A549 (cell line): ENCODE data around the gene APOD.
"Not testable (repeated sequence)": the region's sequence is repeated elsewhere in the genome, so short reads cannot be mapped to it uniquely, and the experiment has no call there.

Experiments used
- CEBPB ChIP-seq, 2 experiments: fragments of >200 bp in 1 of 2; sonication (Bioruptor Twin) in 1 of 2; formaldehyde crosslinking in 1 of 2; IDR thresholded peaks; 2 replicates each; pipeline ENCODE4 v1.6.1; 2012 to 2016
- ESRRA ChIP-seq: fragments of 150-350 bp; IDR thresholded peaks from 2 replicates; pipeline ENCODE4 v1.6.1; 2014; ENCODE audit warnings: mild to moderate bottlenecking, low read length, borderline replicate concordance
- FOSL2 ChIP-seq, 2 experiments: fragments of 450-650 bp in 1 of 2; fragments of >200 bp in 1 of 2; sonication (Bioruptor Twin) in 1 of 2; formaldehyde crosslinking; IDR thresholded peaks; 2 replicates each; pipeline versions ENCODE4 v1.5.0 to v1.6.1; 2016 to 2020; ENCODE audit warnings: mild to moderate bottlenecking in 1 of 2, moderate library complexity in 1 of 2
- HDAC2 ChIP-seq: fragments of 200-600 bp; sonication (generic); IDR thresholded peaks from 2 replicates; pipeline ENCODE4 v1.6.1; 2016
- HOXA7 ChIP-seq: fragments of 250-450 bp; sonication (Bioruptor Pico); IDR thresholded peaks from 2 replicates; pipeline ENCODE4 v1.5.0; 2020; ENCODE audit warnings: mild to moderate bottlenecking, moderate library complexity
- KDM1A ChIP-seq: fragments of 200-600 bp; sonication (generic); IDR thresholded peaks from 2 replicates; pipeline ENCODE4 v1.6.1; 2016; ENCODE audit warnings: low read depth, mild to moderate bottlenecking
- POLR2A ChIP-seq: IDR thresholded peaks from 2 replicates; pipeline ENCODE4 v1.6.1; 2012; ENCODE audit warnings: mild to moderate bottlenecking, low read length
- RAD21 ChIP-seq, 2 experiments: fragments of >200 bp in 1 of 2; sonication (Bioruptor Twin) in 1 of 2; formaldehyde crosslinking in 1 of 2; IDR thresholded peaks in 1 of 2; conservative IDR thresholded peaks in 1 of 2; 2 replicates in 1 of 2; 3 replicates in 1 of 2; pipeline ENCODE4 v1.6.1; 2012 to 2018; ENCODE audit warnings: inconsistent platforms in 1 of 2
- SMC3 ChIP-seq: fragments of >200 bp; sonication (Bioruptor Twin); formaldehyde crosslinking; IDR thresholded peaks from 3 replicates; pipeline ENCODE4 v1.6.1; 2018; ENCODE audit warnings: inconsistent platforms
- TP53 ChIP-seq: fragments of 250-450 bp; sonication (Bioruptor Pico); IDR thresholded peaks from 2 replicates; pipeline ENCODE4 v1.5.0; 2021; ENCODE audit warnings: mild to moderate bottlenecking, moderate library complexity
- TF ChIP-seq, protein P1 (sequence below): fragments of >200 bp; sonication (Bioruptor Twin); formaldehyde crosslinking; IDR thresholded peaks from 3 replicates; pipeline ENCODE4 v1.5.1; 2016
- TF ChIP-seq, protein P2 (sequence below): IDR thresholded peaks from 2 replicates; pipeline ENCODE4 v1.6.1; 2012
- TF ChIP-seq, protein P3 (sequence below): fragments of 250-450 bp; sonication (Bioruptor Pico); IDR thresholded peaks from 2 replicates; pipeline ENCODE4 v1.5.0; 2021; ENCODE audit warnings: mild to moderate bottlenecking, moderate library complexity, borderline replicate concordance
- TF ChIP-seq, protein P4 (sequence below): fragments of >200 bp; sonication (Bioruptor Twin); formaldehyde crosslinking; IDR thresholded peaks from 3 replicates; pipeline ENCODE4 v1.6.1; 2016

DNA sequence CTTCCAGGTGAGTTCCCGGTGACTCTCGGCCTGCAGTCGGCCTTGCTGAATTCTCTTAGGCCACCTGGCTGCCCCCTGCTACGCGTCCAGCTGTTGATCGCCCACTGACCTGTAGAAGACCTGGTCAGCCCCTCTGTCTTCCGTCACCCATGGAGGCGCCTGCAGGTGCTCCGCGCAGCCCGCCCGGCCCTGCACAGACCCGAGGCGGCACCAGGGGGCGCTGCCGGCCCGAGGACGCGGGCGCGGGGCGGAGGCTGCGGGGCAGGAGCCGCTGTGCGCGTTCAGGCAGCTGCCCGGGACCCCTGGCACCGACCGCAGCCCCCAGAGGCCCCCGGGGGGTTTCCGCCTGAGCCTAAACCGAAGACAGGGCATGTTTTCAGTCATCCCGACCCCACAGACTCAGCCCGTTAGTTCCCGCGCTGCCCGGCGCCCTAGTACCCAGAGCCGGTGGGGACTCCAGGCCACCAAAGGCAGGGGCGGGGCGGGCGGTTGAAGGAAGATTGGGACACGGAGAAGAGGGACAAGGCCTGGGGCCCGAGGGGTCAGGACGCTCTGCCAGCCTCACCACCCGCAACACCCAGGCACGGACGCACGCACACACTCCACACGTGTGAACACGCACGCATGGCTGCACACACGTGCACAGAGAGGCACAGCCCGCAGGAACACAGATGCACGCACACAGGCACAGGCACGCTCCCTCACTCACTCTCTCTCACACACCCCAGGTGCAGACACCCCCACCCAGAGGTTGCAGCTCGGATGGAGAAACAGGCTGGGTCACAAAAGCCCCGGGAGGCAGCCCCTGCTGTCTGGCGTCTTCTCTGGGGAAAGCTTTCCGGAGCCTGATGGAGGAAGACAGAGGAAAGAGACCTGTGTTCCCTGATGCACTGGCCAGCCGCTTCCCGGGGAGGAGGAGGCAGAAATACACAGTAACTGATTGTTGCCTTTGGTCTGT is 41.1 kb upstream of the APOD start:
- TF ChIP-seq TP53 (CRISPR knock-in tag); FOSL2 (IDR thresholded peaks at IDR 0.05); FOSL2 (CRISPR knock-in tag; IDR thresholded peaks at IDR 0.05); POLR2A; SMC3; HOXA7 (CRISPR knock-in tag); RAD21 (conservative IDR thresholded peaks at IDR 0.05 in 1 of 2, IDR thresholded peaks at IDR 0.05 in 1 of 2); KDM1A; ESRRA; CEBPB (IDR thresholded peaks at IDR 0.05); HDAC2: not testable (repeated sequence)
- TF ChIP-seq, protein P1, sequence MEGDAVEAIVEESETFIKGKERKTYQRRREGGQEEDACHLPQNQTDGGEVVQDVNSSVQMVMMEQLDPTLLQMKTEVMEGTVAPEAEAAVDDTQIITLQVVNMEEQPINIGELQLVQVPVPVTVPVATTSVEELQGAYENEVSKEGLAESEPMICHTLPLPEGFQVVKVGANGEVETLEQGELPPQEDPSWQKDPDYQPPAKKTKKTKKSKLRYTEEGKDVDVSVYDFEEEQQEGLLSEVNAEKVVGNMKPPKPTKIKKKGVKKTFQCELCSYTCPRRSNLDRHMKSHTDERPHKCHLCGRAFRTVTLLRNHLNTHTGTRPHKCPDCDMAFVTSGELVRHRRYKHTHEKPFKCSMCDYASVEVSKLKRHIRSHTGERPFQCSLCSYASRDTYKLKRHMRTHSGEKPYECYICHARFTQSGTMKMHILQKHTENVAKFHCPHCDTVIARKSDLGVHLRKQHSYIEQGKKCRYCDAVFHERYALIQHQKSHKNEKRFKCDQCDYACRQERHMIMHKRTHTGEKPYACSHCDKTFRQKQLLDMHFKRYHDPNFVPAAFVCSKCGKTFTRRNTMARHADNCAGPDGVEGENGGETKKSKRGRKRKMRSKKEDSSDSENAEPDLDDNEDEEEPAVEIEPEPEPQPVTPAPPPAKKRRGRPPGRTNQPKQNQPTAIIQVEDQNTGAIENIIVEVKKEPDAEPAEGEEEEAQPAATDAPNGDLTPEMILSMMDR, result not testable (repeated sequence)
- TF ChIP-seq, protein P2, sequence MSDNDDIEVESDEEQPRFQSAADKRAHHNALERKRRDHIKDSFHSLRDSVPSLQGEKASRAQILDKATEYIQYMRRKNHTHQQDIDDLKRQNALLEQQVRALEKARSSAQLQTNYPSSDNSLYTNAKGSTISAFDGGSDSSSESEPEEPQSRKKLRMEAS, result not testable (repeated sequence)
- TF ChIP-seq, protein P3, sequence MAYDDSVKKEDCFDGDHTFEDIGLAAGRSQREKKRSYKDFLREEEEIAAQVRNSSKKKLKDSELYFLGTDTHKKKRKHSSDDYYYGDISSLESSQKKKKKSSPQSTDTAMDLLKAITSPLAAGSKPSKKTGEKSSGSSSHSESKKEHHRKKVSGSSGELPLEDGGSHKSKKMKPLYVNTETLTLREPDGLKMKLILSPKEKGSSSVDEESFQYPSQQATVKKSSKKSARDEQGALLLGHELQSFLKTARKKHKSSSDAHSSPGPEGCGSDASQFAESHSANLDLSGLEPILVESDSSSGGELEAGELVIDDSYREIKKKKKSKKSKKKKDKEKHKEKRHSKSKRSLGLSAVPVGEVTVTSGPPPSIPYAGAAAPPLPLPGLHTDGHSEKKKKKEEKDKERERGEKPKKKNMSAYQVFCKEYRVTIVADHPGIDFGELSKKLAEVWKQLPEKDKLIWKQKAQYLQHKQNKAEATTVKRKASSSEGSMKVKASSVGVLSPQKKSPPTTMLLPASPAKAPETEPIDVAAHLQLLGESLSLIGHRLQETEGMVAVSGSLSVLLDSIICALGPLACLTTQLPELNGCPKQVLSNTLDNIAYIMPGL (CRISPR knock-in tag), result not testable (repeated sequence)
- TF ChIP-seq, protein P4, sequence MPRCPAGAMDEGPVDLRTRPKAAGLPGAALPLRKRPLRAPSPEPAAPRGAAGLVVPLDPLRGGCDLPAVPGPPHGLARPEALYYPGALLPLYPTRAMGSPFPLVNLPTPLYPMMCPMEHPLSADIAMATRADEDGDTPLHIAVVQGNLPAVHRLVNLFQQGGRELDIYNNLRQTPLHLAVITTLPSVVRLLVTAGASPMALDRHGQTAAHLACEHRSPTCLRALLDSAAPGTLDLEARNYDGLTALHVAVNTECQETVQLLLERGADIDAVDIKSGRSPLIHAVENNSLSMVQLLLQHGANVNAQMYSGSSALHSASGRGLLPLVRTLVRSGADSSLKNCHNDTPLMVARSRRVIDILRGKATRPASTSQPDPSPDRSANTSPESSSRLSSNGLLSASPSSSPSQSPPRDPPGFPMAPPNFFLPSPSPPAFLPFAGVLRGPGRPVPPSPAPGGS, result not testable (repeated sequence)
